NB4 (cell line): Measurements from ENCODE around the gene NFIB.

Experiments
- MAX ChIP-seq: IDR thresholded peaks from 2 replicates; pipeline ENCODE4 v1.6.1; 2011; ENCODE audit warnings: low read depth, low read length
- MYC ChIP-seq: IDR thresholded peaks from 2 replicates; pipeline ENCODE4 v1.6.1; 2011; ENCODE audit warnings: low read depth, low read length
- POLR2A ChIP-seq: IDR thresholded peaks from 2 replicates; pipeline ENCODE4 v1.6.1; 2011; ENCODE audit warnings: mild to moderate bottlenecking; ENCODE audit not compliant: insufficient read length; ENCODE audit errors: extremely low read depth
- TF ChIP-seq, protein P1 (sequence below): IDR thresholded peaks from one replicate; pipeline ENCODE4 v1.5.1; 2012; ENCODE audit warnings: low read depth, low read length

GRCh38 chr9:14300588-14300987, 13.4 kb downstream of the NFIB start:
- TF ChIP-seq, protein P1, sequence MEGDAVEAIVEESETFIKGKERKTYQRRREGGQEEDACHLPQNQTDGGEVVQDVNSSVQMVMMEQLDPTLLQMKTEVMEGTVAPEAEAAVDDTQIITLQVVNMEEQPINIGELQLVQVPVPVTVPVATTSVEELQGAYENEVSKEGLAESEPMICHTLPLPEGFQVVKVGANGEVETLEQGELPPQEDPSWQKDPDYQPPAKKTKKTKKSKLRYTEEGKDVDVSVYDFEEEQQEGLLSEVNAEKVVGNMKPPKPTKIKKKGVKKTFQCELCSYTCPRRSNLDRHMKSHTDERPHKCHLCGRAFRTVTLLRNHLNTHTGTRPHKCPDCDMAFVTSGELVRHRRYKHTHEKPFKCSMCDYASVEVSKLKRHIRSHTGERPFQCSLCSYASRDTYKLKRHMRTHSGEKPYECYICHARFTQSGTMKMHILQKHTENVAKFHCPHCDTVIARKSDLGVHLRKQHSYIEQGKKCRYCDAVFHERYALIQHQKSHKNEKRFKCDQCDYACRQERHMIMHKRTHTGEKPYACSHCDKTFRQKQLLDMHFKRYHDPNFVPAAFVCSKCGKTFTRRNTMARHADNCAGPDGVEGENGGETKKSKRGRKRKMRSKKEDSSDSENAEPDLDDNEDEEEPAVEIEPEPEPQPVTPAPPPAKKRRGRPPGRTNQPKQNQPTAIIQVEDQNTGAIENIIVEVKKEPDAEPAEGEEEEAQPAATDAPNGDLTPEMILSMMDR: no peak
- TF ChIP-seq POLR2A (no peak), MAX (no peak), MYC (no peak)
